IMR-90 (cell line): ENCODE measurements around the gene SAMSN1. TPM values are rescaled to one million over a fixed set of nuclear protein-coding genes. Genes with fewer than 3 reads are reported as not detected.

Experiments
- ATAC-seq: fragments of 200-7000 bp; cut with Tn5 transposase; 2 replicates; pipeline ENCODE4 v1.9.1; 2020; ENCODE audit warnings: low read depth, mild to moderate bottlenecking, moderate library complexity
- BruUV-seq: library from RNA; stranded (reverse); fragments of 400-500 nt; replicated peaks from 2 replicates; lab custom pipeline; 2021; lab: Mats Ljungman, UMichigan
- CTCF ChIA-PET: fragments of 300-600 bp; formaldehyde crosslinking; extraction: SDS; loops from one replicate; lab custom pipeline; 2021; ENCODE audit warnings: antibody characterized with exemption; lab: Yijun Ruan, JAX
- POLR2A ChIA-PET: fragments of 300-600 bp; sonication (Branson Sonifier 250); formaldehyde crosslinking; loops from one replicate; lab custom pipeline; 2022; ENCODE audit warnings: antibody characterized with exemption; ENCODE audit not compliant: unreplicated experiment; lab: Charles Lee
- DNase-seq: peaks from one replicate; pipeline ENCODE4 v3.0.0; 2013
- H2AFZ ChIP-seq: replicated peaks from 2 replicates; pipeline ENCODE3; 2013; ENCODE audit warnings: low read length, mild to moderate bottlenecking; ENCODE audit not compliant: poor library complexity
- H2AK5ac ChIP-seq: 2 replicates; pipeline ENCODE4 v1.6.1; 2013; ENCODE audit warnings: low read depth, low read length, inconsistent platforms
- H2AK9ac ChIP-seq: replicated peaks from 2 replicates; pipeline ENCODE3; 2013; ENCODE audit warnings: mild to moderate bottlenecking, low read depth, low read length, moderate library complexity; ENCODE audit not compliant: poor library complexity
- H2BK120ac ChIP-seq: 2 replicates; pipeline ENCODE4 v1.6.1; 2013; ENCODE audit warnings: low read depth, low read length, inconsistent platforms
- H2BK15ac ChIP-seq: 3 replicates; pipeline ENCODE4 v1.6.1; 2013; ENCODE audit warnings: low read depth, low read length, inconsistent platforms
- H2BK20ac ChIP-seq: 2 replicates; pipeline ENCODE4 v1.6.1; 2013; ENCODE audit warnings: low read depth, mild to moderate bottlenecking, inconsistent platforms, low read length, moderate library complexity
- H2BK5ac ChIP-seq: 2 replicates; pipeline ENCODE4 v1.6.1; 2013; ENCODE audit warnings: mild to moderate bottlenecking, low read depth, low read length, inconsistent platforms; ENCODE audit not compliant: poor library complexity, severe bottlenecking
- H3K14ac ChIP-seq: replicated peaks from 2 replicates; pipeline ENCODE4 v1.6.1; 2013; ENCODE audit warnings: low read depth, low read length, inconsistent platforms
- H3K18ac ChIP-seq: 2 replicates; pipeline ENCODE4 v1.6.1; 2013; ENCODE audit warnings: low read depth, low read length, control low read depth
- H3K23ac ChIP-seq: 2 replicates; pipeline ENCODE4 v1.6.1; 2013; ENCODE audit warnings: low read depth, low read length, inconsistent platforms
- H3K27ac ChIP-seq: 2 replicates; pipeline ENCODE4 v1.5.1; 2013; ENCODE audit warnings: mild to moderate bottlenecking, control low read depth, low read length; ENCODE audit not compliant: insufficient read depth
- H3K27me3 ChIP-seq: 2 replicates; pipeline ENCODE4 v1.6.1; 2013; ENCODE audit warnings: low read length; ENCODE audit not compliant: control insufficient read depth, insufficient read depth
- H3K36me3 ChIP-seq: 2 replicates; pipeline ENCODE4 v1.6.1; 2013; ENCODE audit warnings: low read length, mixed read lengths; ENCODE audit not compliant: control insufficient read depth, insufficient read depth
- H3K4ac ChIP-seq: 2 replicates; pipeline ENCODE4 v1.6.1; 2013; ENCODE audit warnings: low read depth, low read length, inconsistent platforms
- H3K4me1 ChIP-seq: 2 replicates; pipeline ENCODE4 v1.6.1; 2013; ENCODE audit warnings: low read length, mixed read lengths; ENCODE audit not compliant: control insufficient read depth, insufficient read depth
- H3K4me2 ChIP-seq: 2 replicates; pipeline ENCODE4 v1.6.1; 2013; ENCODE audit warnings: low read depth, mild to moderate bottlenecking, control low read depth, low read length, moderate library complexity
- H3K4me3 ChIP-seq: 2 replicates; pipeline ENCODE4 v1.5.1; 2013; ENCODE audit warnings: low read depth, mild to moderate bottlenecking, control low read depth, low read length, moderate library complexity; ENCODE audit not compliant: insufficient read depth
- H3K56ac ChIP-seq: 2 replicates; pipeline ENCODE4 v1.6.1; 2013; ENCODE audit warnings: low read length, inconsistent platforms; ENCODE audit not compliant: insufficient read depth; ENCODE audit errors: extremely low read depth
- H3K79me1 ChIP-seq, 2 experiments: 2 replicates each; pipeline ENCODE4 v1.6.1; 2013; ENCODE audit warnings: low read length in 2 of 2, inconsistent platforms in 1 of 2, low read depth in 1 of 2
- H3K9ac ChIP-seq: 2 replicates; pipeline ENCODE4 v1.6.1; 2013; ENCODE audit warnings: low read depth, low read length, control low read depth
- H3K9me1 ChIP-seq: 2 replicates; pipeline ENCODE4 v1.6.1; 2013; ENCODE audit warnings: low read length, inconsistent platforms; ENCODE audit not compliant: insufficient read depth
- H3K9me3 ChIP-seq: 2 replicates; pipeline ENCODE4 v1.6.1; 2013; ENCODE audit warnings: low read length; ENCODE audit not compliant: control insufficient read depth, insufficient read depth
- H4K20me1 ChIP-seq: 2 replicates; pipeline ENCODE4 v1.6.1; 2013; ENCODE audit warnings: low read length, inconsistent platforms; ENCODE audit not compliant: insufficient read depth
- H4K5ac ChIP-seq: 2 replicates; pipeline ENCODE4 v1.6.1; 2013; ENCODE audit warnings: mild to moderate bottlenecking, low read depth, low read length, control low read depth
- H4K8ac ChIP-seq, 2 experiments: 2 replicates each; pipeline ENCODE4 v1.6.1; 2013; ENCODE audit warnings: low read depth in 2 of 2, low read length in 2 of 2, control low read depth in 1 of 2, inconsistent platforms in 1 of 2
- H4K91ac ChIP-seq: 2 replicates; pipeline ENCODE4 v1.6.1; 2013; ENCODE audit warnings: low read depth, low read length, inconsistent platforms; ENCODE audit not compliant: insufficient read depth
- BHLHE40 ChIP-seq: fragments of 150-350 bp; IDR thresholded peaks from 2 replicates; pipeline ENCODE4 v1.6.1; 2016; ENCODE audit warnings: mild to moderate bottlenecking, low read depth, low read length
- MAFK ChIP-seq: IDR thresholded peaks from 2 replicates; pipeline ENCODE4 v1.6.1; 2012; ENCODE audit warnings: low read depth, low read length, improper control_type of control experiment
- MAZ ChIP-seq: IDR thresholded peaks from 2 replicates; pipeline ENCODE4 v1.6.1; 2012; ENCODE audit warnings: low read depth, mild to moderate bottlenecking, low read length, improper control_type of control experiment, moderate library complexity, borderline replicate concordance
- POLR2A ChIP-seq: IDR thresholded peaks from 2 replicates; pipeline ENCODE4 v1.6.1; 2012; ENCODE audit warnings: mild to moderate bottlenecking, low read depth, low read length
- WGBS, 2 experiments: methylation state at CpG; one replicate each; pipeline versions ENCODE4 v1.1.5 to v1.1.7; 2013; ENCODE audit warnings: missing lambda C conversion rate in 2 of 2; ENCODE audit not compliant: insufficient read length in 1 of 2; ENCODE audit errors: extremely low coverage in 2 of 2; 5-methylcytosine and 5-hydroxymethylcytosine counted together
- dilution Hi-C: fragments of 300-500 bp; cut with HindIII; formaldehyde crosslinking; loops from one replicate; pipeline ENCODE4 v1.14.3; 2018; ENCODE audit warnings: low sequenced_read_pairs; ENCODE audit not compliant: unreplicated experiment
- in situ Hi-C: fragments of 300-500 bp; cut with MboI; formaldehyde crosslinking; loops from 3 replicates; pipeline ENCODE4 v1.14.3; 2019; ENCODE audit warnings: low sequenced_read_pairs, inconsistent platforms, mixed read lengths
- intact Hi-C: fragments of 100-400 bp; cut with micrococcal nuclease; formaldehyde crosslinking; loops from 2 replicates; pipeline ENCODE4 v1.10.0; 2022
- polyA plus RNA-seq, 3 experiments: library from polyadenylated mRNA; depleted of rRNA; stranded (reverse); fragments of >200 nt; gene quantifications; 2 replicates each; pipeline ENCODE4 v1.2.3, GENCODE V29; 2012; ENCODE audit warnings: low replicate concordance in 1 of 3
- total RNA-seq: library from RNA; depleted of rRNA; stranded (reverse); fragments of >200 nt; gene quantifications from 2 replicates; pipeline ENCODE4 v1.2.3, GENCODE V29; 2012

SAMSN1 gene
- total and polyA plus RNA-seq, 2 of the 4 experiments (the other 2 are of a cell fraction): not detected

DNA sequence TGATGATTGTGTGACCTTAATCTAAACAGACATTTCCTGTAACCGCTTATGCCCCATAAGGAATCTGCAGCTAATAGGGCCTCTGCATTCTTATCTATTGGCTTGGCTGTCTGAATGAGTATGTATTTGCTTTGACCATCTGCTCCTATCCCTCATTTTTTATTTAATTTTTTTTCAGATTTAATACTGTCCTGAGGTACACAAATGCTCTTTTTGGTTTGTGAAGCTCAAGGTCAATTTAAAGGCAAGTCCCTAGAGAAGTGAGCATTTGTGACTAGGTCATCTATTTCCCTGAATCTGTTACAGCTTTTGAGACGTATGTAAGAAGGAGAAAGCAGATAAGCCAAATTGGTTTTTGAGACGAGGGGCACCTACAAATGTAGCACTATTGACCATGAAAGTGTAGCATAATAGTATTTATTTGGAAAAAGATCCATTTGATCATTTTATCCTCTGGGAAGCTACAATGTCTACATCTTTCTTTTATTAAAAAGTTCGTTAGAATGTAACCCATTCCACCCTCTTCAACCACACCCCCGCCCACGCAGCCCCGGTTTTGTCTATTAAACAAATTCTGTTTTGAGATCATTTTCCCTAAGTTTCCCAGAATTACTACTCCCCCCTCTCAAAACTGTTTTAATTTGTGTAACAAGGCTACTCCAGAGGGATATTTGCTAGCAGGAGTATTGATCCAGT lies 93.9 kb downstream of the SAMSN1 start:
- POLR2A ChIA-PET: no interaction called here
- Histone ChIP-seq H3K27ac (no peak overlapping the region), H4K20me1 (no peaks in the 10 kb centered on the region), H2BK20ac (no peak overlapping the region), H3K9ac (no peak overlapping the region), H3K4me2 (no peak overlapping the region), H3K9me3 (no peaks in the 10 kb centered on the region), H3K18ac (no peak overlapping the region), H3K36me3 (no peaks in the 10 kb centered on the region), H3K23ac (no peak overlapping the region), H2BK5ac (no peak overlapping the region), H2AK5ac (no peak overlapping the region), H3K4ac (no peak overlapping the region), H2BK15ac (no peak overlapping the region), H4K8ac (no peak overlapping the region), H2AFZ (no peak overlapping the region), H4K91ac (no peak overlapping the region), H3K27me3 (no peaks in the 10 kb centered on the region), H2BK120ac (no peak overlapping the region), H2AK9ac (no peak overlapping the region), H3K79me1 (no peaks in the 10 kb centered on the region), H3K56ac (no peak overlapping the region), H3K9me1 (no peaks in the 10 kb centered on the region), H4K5ac (no peak overlapping the region), H3K14ac (no peak overlapping the region), H3K4me3 (no peak overlapping the region), H3K4me1 (no peaks in the 10 kb centered on the region)
- intact Hi-C loops: no loop called here
- TF ChIP-seq BHLHE40 (no peak), MAFK (no peak), MAZ (no peak), POLR2A (no peak)
- dilution Hi-C loops: no loop called here
- ATAC-seq: no peak
- WGBS, 2 experiments: no CpG with 5 or more reads among the region's 7 CpGs
- in situ Hi-C loops: no loop called here
- DNase-seq: no peak
- BruUV-seq: no TSS peak
- CTCF ChIA-PET: no interaction called here
